ENCODE data around the gene AP4E1. TPM values are rescaled to one million over a fixed set of nuclear protein-coding genes. Genes with fewer than 3 reads are reported as not detected.

The AP4E1 gene
- polyA plus RNA-seq, 1 donor (not counting 4 experiments of a cell fraction or from before 2014, with no cell fraction given) = 7.9 TPM

DNA sequence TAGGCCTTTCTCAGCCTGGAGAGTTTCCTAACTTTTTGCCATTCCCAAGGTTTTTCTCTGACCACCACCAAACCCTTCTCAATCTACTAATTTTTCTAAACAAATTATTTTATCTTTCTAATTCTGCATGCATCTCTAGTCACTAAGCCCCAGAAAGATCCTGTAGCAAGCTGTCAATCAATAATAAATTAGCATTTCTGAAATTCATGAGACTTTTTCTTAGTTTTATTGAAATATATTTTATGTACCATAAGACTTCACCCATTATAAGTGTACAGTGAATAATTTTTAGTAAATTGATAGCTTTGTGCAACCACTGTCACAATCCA is 22.4 kb upstream of the AP4E1 start:
- Histone ChIP-seq H3K4me2 (ENCODE audit: control insufficient read depth, extremely low read depth, insufficient read depth, low read depth, low read length) (peak overlapping the region; percentile 83), H3K27ac (ENCODE audit: control insufficient read depth, insufficient read depth, low read length) (peak overlapping the region; percentile 93), H4K20me1 (ENCODE audit: control insufficient read depth, extremely low read depth, insufficient read depth, low read length) (no peaks in the 10 kb centered on the region), H3K9ac (ENCODE audit: control insufficient read depth, extremely low read depth, insufficient read depth, low read length) (peak overlapping the region; percentile 77), H3K4me3 (ENCODE audit: control insufficient read depth in 2 of 3, extremely low read depth in 1 of 3, insufficient read depth in 2 of 3, low read depth in 1 of 3, low read length in 3 of 3) (no peak overlapping the region), H3K9me1 (ENCODE audit: control insufficient read depth, extremely low read depth, insufficient read depth, low read length) (no peaks in the 10 kb centered on the region), H3K79me2 (ENCODE audit: control insufficient read depth, insufficient read depth, low read length) (no peaks in the 10 kb centered on the region), H3K36me3 (ENCODE audit: control insufficient read depth in 2 of 2, extremely low read depth in 1 of 2, insufficient read depth in 2 of 2, low read length in 2 of 2) (no peaks in the 10 kb centered on the region), H3K4me1 (ENCODE audit: control insufficient read depth, extremely low read depth, insufficient read depth, low read length) (peaks cover 45% of the 10 kb centered on the region), H2AFZ (ENCODE audit: control insufficient read depth, low read length) (no peak overlapping the region), H3K9me3 (ENCODE audit: control insufficient read depth, low read depth, low read length) (no peaks in the 10 kb centered on the region), H3K27me3 (ENCODE audit: control insufficient read depth, extremely low read depth, insufficient read depth, low read length) (no peaks in the 10 kb centered on the region)
- DNase-seq (ENCODE audit: low read depth, low spot score) = no peak
- dilution Hi-C loops (cut with MboI; ENCODE audit: extremely low pct_ligation_motif_present, low sequenced_read_pairs) = no loop called here
- TF ChIP-seq EZH2 (IDR thresholded peaks at IDR 0.05; ENCODE audit: low read length) = no peak
- TF ChIP-seq, protein P1, sequence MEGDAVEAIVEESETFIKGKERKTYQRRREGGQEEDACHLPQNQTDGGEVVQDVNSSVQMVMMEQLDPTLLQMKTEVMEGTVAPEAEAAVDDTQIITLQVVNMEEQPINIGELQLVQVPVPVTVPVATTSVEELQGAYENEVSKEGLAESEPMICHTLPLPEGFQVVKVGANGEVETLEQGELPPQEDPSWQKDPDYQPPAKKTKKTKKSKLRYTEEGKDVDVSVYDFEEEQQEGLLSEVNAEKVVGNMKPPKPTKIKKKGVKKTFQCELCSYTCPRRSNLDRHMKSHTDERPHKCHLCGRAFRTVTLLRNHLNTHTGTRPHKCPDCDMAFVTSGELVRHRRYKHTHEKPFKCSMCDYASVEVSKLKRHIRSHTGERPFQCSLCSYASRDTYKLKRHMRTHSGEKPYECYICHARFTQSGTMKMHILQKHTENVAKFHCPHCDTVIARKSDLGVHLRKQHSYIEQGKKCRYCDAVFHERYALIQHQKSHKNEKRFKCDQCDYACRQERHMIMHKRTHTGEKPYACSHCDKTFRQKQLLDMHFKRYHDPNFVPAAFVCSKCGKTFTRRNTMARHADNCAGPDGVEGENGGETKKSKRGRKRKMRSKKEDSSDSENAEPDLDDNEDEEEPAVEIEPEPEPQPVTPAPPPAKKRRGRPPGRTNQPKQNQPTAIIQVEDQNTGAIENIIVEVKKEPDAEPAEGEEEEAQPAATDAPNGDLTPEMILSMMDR (optimal IDR thresholded peaks at IDR 0.05 in 1 of 3, IDR thresholded peaks at IDR 0.05 in 1 of 3, conservative IDR thresholded peaks at IDR 0.05 in 1 of 3; ENCODE audit: extremely low read depth in 1 of 3, insufficient read depth in 2 of 3, low read length in 3 of 3) = no peak
- FAIRE-seq = no peak

GRCh38 chr15:50886611-50887345 is 21.7 kb upstream of the AP4E1 start:
- DNase-seq (ENCODE audit: low read depth, low spot score) = no peak
- no peak overlapping the region for H3K4me3 ChIP-seq (ENCODE audit: control insufficient read depth in 2 of 3, extremely low read depth in 1 of 3, insufficient read depth in 2 of 3, low read depth in 1 of 3, low read length in 3 of 3)
- no peak overlapping the region for H3K4me2 ChIP-seq (ENCODE audit: control insufficient read depth, extremely low read depth, insufficient read depth, low read depth, low read length)
- no peak overlapping the region for H2AFZ ChIP-seq (ENCODE audit: control insufficient read depth, low read length)
- dilution Hi-C loops (cut with MboI; ENCODE audit: extremely low pct_ligation_motif_present, low sequenced_read_pairs) = no loop called here
- H3K9me1 ChIP-seq (ENCODE audit: control insufficient read depth, extremely low read depth, insufficient read depth, low read length) = no peaks in the 10 kb centered on the region
- H3K79me2 ChIP-seq (ENCODE audit: control insufficient read depth, insufficient read depth, low read length) = no peaks in the 10 kb centered on the region
- H3K9me3 ChIP-seq (ENCODE audit: control insufficient read depth, low read depth, low read length) = no peaks in the 10 kb centered on the region
- H3K36me3 ChIP-seq (ENCODE audit: control insufficient read depth in 2 of 2, extremely low read depth in 1 of 2, insufficient read depth in 2 of 2, low read length in 2 of 2) = no peaks in the 10 kb centered on the region
- FAIRE-seq = no peak
- no peak overlapping the region for H3K27ac ChIP-seq (ENCODE audit: control insufficient read depth, insufficient read depth, low read length)
- no peaks in the 10 kb centered on the region for H4K20me1 ChIP-seq (ENCODE audit: control insufficient read depth, extremely low read depth, insufficient read depth, low read length)
- H3K27me3 ChIP-seq (ENCODE audit: control insufficient read depth, extremely low read depth, insufficient read depth, low read length) = no peaks in the 10 kb centered on the region
- TF ChIP-seq, protein P1 (optimal IDR thresholded peaks at IDR 0.05 in 1 of 3, IDR thresholded peaks at IDR 0.05 in 1 of 3, conservative IDR thresholded peaks at IDR 0.05 in 1 of 3; ENCODE audit: extremely low read depth in 1 of 3, insufficient read depth in 2 of 3, low read length in 3 of 3) = no peak
- TF ChIP-seq EZH2 (IDR thresholded peaks at IDR 0.05; ENCODE audit: low read length) = no peak
- peaks cover 38% of the 10 kb centered on the region for H3K4me1 ChIP-seq (ENCODE audit: control insufficient read depth, extremely low read depth, insufficient read depth, low read length)
- no peak overlapping the region for H3K9ac ChIP-seq (ENCODE audit: control insufficient read depth, extremely low read depth, insufficient read depth, low read length)

Data from keratinocyte (primary cell).